ENCODE measurements around the gene PGM5. TPM values are rescaled to one million over a fixed set of nuclear protein-coding genes. Genes with fewer than 3 reads are reported as not detected.

PGM5 gene
- total and polyA plus RNA-seq, 2 experiments from 2014 or later = not detected

GRCh38 chr9:68567565-68567964, 211.2 kb downstream of the PGM5 start:
- H3K27me3 ChIP-seq (ENCODE audit: insufficient read depth) = no peaks in the 10 kb centered on the region
- Mint-ChIP-seq H3K27me3 (ENCODE audit: insufficient read depth, low read depth, poor library complexity) (peaks cover 2% of the 10 kb centered on the region), H3K4me3 (no peak overlapping the region), H3K4me1 (peaks cover 14% of the 10 kb centered on the region; the same call in 2 of the 3 replicates), H3K36me3 (ENCODE audit: low read depth) (no peaks in the 10 kb centered on the region), H3K9me3 (no peaks in the 10 kb centered on the region), H3K27ac (no peak overlapping the region)
- TF ChIP-seq EZH2phosphoT487 (IDR thresholded peaks at IDR 0.05; ENCODE audit: unreplicated experiment) = no peak
- no peak for TF ChIP-seq REST (IDR thresholded peaks at IDR 0.05; ENCODE audit: unreplicated experiment)
- TF ChIP-seq ZNF462 (CRISPR knock-in tag; IDR thresholded peaks at IDR 0.05) = no peak
- TF ChIP-seq ZNF331 (CRISPR knock-in tag; IDR thresholded peaks at IDR 0.05; ENCODE audit: low read depth) = no peak
- no peak for TF ChIP-seq NANOG (IDR thresholded peaks at IDR 0.05; ENCODE audit: borderline replicate concordance)
- TF ChIP-seq ZNF114 (CRISPR knock-in tag; IDR thresholded peaks at IDR 0.05) = no peak
- no peak for TF ChIP-seq POLR2AphosphoS5 (IDR thresholded peaks at IDR 0.05; ENCODE audit: low read depth)
- no peak for TF ChIP-seq ETS1 (IDR thresholded peaks at IDR 0.05)
- TF ChIP-seq CTCF (conservative IDR thresholded peaks at IDR 0.05; ENCODE audit: low read depth in 2 of 2) = no peak
- TF ChIP-seq JUNB (IDR thresholded peaks at IDR 0.05; ENCODE audit: unreplicated experiment) = no peak
- TF ChIP-seq STAT1 (IDR thresholded peaks at IDR 0.05; ENCODE audit: unreplicated experiment) = no peak
- no peak for TF ChIP-seq CREB1 (CRISPR knock-in tag; IDR thresholded peaks at IDR 0.05; ENCODE audit: low read depth)
- TF ChIP-seq EZH2 (IDR thresholded peaks at IDR 0.05; ENCODE audit: low read depth, unreplicated experiment) = no peak
- no peak for ATAC-seq
- no peaks in the 10 kb centered on the region for H3K79me2 ChIP-seq (replicated peaks; ENCODE audit: insufficient read depth)
- H3K4me1 ChIP-seq (ENCODE audit: insufficient read depth) = peaks cover 9% of the 10 kb centered on the region
- no peak overlapping the region for H3K4me3 ChIP-seq
- H4K20me1 ChIP-seq (replicated peaks; ENCODE audit: insufficient read depth) = no peaks in the 10 kb centered on the region
- H3K9me2 ChIP-seq (ENCODE audit: insufficient read depth) = no peaks in the 10 kb centered on the region
- H3K36me3 ChIP-seq (ENCODE audit: insufficient read depth) = no peaks in the 10 kb centered on the region
- no peak overlapping the region for H2AFZ ChIP-seq
- no peaks in the 10 kb centered on the region for H3F3A ChIP-seq (replicated peaks; ENCODE audit: low read depth)
- DNase-seq (ENCODE audit: low spot score) = no peak
- H3K27ac ChIP-seq (ENCODE audit: low read depth) = no peak overlapping the region
- H3K4me2 ChIP-seq = no peak overlapping the region

Measured in GM23338 (cell line).